C4-2B (cell line): Measurements from ENCODE around the gene ZDHHC8.
A peak's percentile ranks its signal among the peaks of the same experiment; 100 is the strongest.

Experiments
- H3K27ac ChIP-seq: fragments of 450-650 bp; 2 replicates; pipeline ENCODE4 v1.5.1; 2017
- CTCF ChIP-seq: fragments of 450-650 bp; conservative IDR thresholded peaks from 2 replicates; pipeline ENCODE4 v1.5.1; 2017; ENCODE audit warnings: mild to moderate bottlenecking
- ZFX ChIP-seq: fragments of 450-650 bp; IDR thresholded peaks from 2 replicates; pipeline ENCODE4 v1.6.1; 2017

Gene ZDHHC8

GRCh38 chr22:20152464-20152890 is 20.9 kb downstream of the ZDHHC8 start:
- TF ChIP-seq ZFX (no peak), CTCF (no peak)
- H3K27ac ChIP-seq, result no peak overlapping the region

- TF ChIP-seq ZFX (no peak), CTCF (no peak)
Observed at GRCh38 chr22:20153945-20154344, 22.3 kb downstream of the ZDHHC8 start.

GRCh38 chr22:20154602-20155187 is 23.1 kb downstream of the ZDHHC8 start:
- TF ChIP-seq CTCF (no peak; the same call in 1 of the 2 replicates), ZFX (no peak)

More at GRCh38 chr22:20153945-20154344, 22.3 kb downstream of the ZDHHC8 start:
- no peak overlapping the region for H3K27ac ChIP-seq

GRCh38 chr22:20155330-20156041 is 23.9 kb downstream of the ZDHHC8 start:
- TF ChIP-seq ZFX, result no peak
- TF ChIP-seq CTCF, result no peak
- H3K27ac ChIP-seq, result no peak overlapping the region

More at GRCh38 chr22:20154602-20155187, 23.1 kb downstream of the ZDHHC8 start:
- no peak overlapping the region for H3K27ac ChIP-seq

- TF ChIP-seq ZFX (no peak), CTCF (no peak)
- no peak overlapping the region for H3K27ac ChIP-seq
Observed at GRCh38 chr22:20156042-20156389, 24.4 kb downstream of the ZDHHC8 start.

- no peak overlapping the region for H3K27ac ChIP-seq
Observed at GRCh38 chr22:20156611-20157429, 25.2 kb downstream of the ZDHHC8 start.

More at GRCh38 chr22:20156611-20157429, 25.2 kb downstream of the ZDHHC8 start:
- TF ChIP-seq ZFX (no peak), CTCF (peak; percentile 96)
